Stimulated activated CD4-positive, alpha-beta T cell treated with anti-CD3 and anti-CD28 coated beads, Interleukin-15, amount 100 ng/mL, for 1 hour (primary cell): ENCODE results near the gene TMC3.

Experiments used
- DNase-seq, 2 donors: peaks; one replicate each; pipeline ENCODE4 v3.0.0-alpha.2; 2020; ENCODE audit warnings: low read depth in 1 of 2, low spot score in 1 of 2

TMC3 gene

GRCh38 chr15:81301385-81301784 lies 72.6 kb downstream of the TMC3 start:
- DNase-seq: no peak

GRCh38 chr15:81299630-81300273 lies 74.3 kb downstream of the TMC3 start:
- no peak for DNase-seq

- no peak for DNase-seq
Measured at GRCh38 chr15:81299156-81299555, 74.9 kb downstream of the TMC3 start.

- DNase-seq: no peak
Measured at GRCh38 chr15:81298611-81299010, 75.4 kb downstream of the TMC3 start.

GRCh38 chr15:81297603-81298575 lies 76.1 kb downstream of the TMC3 start:
- DNase-seq: no peak

- no peak for DNase-seq
Measured at GRCh38 chr15:81297147-81297572, 76.9 kb downstream of the TMC3 start.

GRCh38 chr15:81296673-81297072 lies 77.3 kb downstream of the TMC3 start:
- peak in 1 of 2 donors; percentile 45 for DNase-seq

GRCh38 chr15:81296186-81296585 lies 77.8 kb downstream of the TMC3 start:
- no peak for DNase-seq

GRCh38 chr15:81295486-81296121 lies 78.4 kb downstream of the TMC3 start:
- no peak for DNase-seq

GRCh38 chr15:81294516-81294880 lies 79.5 kb downstream of the TMC3 start:
- DNase-seq: no peak

GRCh38 chr15:81293728-81294515 lies 80.1 kb downstream of the TMC3 start:
- peak; percentile 46 to 59 for DNase-seq

- DNase-seq: no peak
Measured at GRCh38 chr15:81292523-81293001, 81.5 kb downstream of the TMC3 start.

GRCh38 chr15:81291916-81292522 lies 82.0 kb downstream of the TMC3 start:
- DNase-seq: no peak

GRCh38 chr15:81289910-81290309 lies 84.1 kb downstream of the TMC3 start:
- no peak for DNase-seq

GRCh38 chr15:81288616-81289015 lies 85.4 kb downstream of the TMC3 start:
- DNase-seq: no peak

- DNase-seq: no peak
Measured at GRCh38 chr15:81288040-81288439, 86.0 kb downstream of the TMC3 start.

GRCh38 chr15:81286621-81287121 lies 87.3 kb downstream of the TMC3 start:
- no peak for DNase-seq

- DNase-seq: no peak
Measured at GRCh38 chr15:81285461-81285860, 88.6 kb downstream of the TMC3 start.

GRCh38 chr15:81284256-81285031 lies 89.6 kb downstream of the TMC3 start:
- DNase-seq: no peak

- DNase-seq: no peak
Measured at GRCh38 chr15:81282911-81283310, 91.1 kb downstream of the TMC3 start.
